ENCODE results near the gene EPS8L1.

- TF ChIP-seq MAFK (IDR thresholded peaks at IDR 0.05; ENCODE audit: low read depth, low read length) (no peak), CTCF (conservative IDR thresholded peaks at IDR 0.05; ENCODE audit: low read depth, low read length) (no peak), POLR2A (IDR thresholded peaks at IDR 0.05; ENCODE audit: low read depth, low read length) (no peak), RFX5 (IDR thresholded peaks at IDR 0.05; ENCODE audit: low read depth, low read length) (no peak)
Observed at GRCh38 chr19:55078996-55079395, 3.3 kb downstream of the EPS8L1 start.
